Endothelial cell of umbilical vein (primary cell): Measurements from ENCODE around the gene CSK. TPM values are rescaled to one million over a fixed set of nuclear protein-coding genes. Genes with fewer than 3 reads are reported as not detected.

ENCODE experiments used
- BruUV-seq: library from RNA; stranded (reverse); fragments of 400-500 nt; replicated peaks from 2 replicates; lab custom pipeline; 2021; lab: Mats Ljungman, UMichigan
- CTCF ChIA-PET: fragments of 300-600, 350-600 bp; sonication (Branson Sonifier 250); formaldehyde crosslinking; loops from one replicate; lab custom pipeline; 2021; ENCODE audit warnings: antibody characterized with exemption, inconsistent platforms; lab: Charles Lee
- POLR2A ChIA-PET: fragments of 300-600, 350-600 bp; sonication (Branson Sonifier 250); formaldehyde crosslinking; loops from one replicate; lab custom pipeline; 2021; ENCODE audit warnings: antibody characterized with exemption, inconsistent platforms; lab: Charles Lee
- DNase-seq: peaks from one replicate; pipeline ENCODE4 v3.0.0-alpha.2; 2011; ENCODE audit warnings: low read depth, low spot score
- FAIRE-seq: peaks from 2 replicates; lab custom pipeline; 2011; peaks lifted over from hg19 to GRCh38; lab: Jason Lieb, UNC
- H2AFZ ChIP-seq: 2 replicates; pipeline ENCODE4 v1.6.0; 2012; ENCODE audit warnings: low read depth, low read length, control low read depth, inconsistent platforms
- H3K27ac ChIP-seq: 2 replicates; pipeline ENCODE4 v1.5.1; 2011; ENCODE audit warnings: low read depth, mild to moderate bottlenecking, control low read depth, low read length, moderate library complexity; ENCODE audit not compliant: insufficient read depth
- H3K27me3 ChIP-seq, 2 experiments: 2 replicates each; pipeline versions ENCODE4 v1.6.0 to v1.6.1; 2011; ENCODE audit warnings: low read length in 2 of 2, mixed read lengths in 1 of 2; ENCODE audit not compliant: control insufficient read depth in 2 of 2, insufficient read depth in 2 of 2
- H3K36me3 ChIP-seq, 2 experiments: 2 replicates in 1 of 2; 3 replicates in 1 of 2; pipeline ENCODE4 v1.5.1; 2011; ENCODE audit warnings: low read length in 2 of 2, mild to moderate bottlenecking in 1 of 2, moderate library complexity in 1 of 2; ENCODE audit not compliant: control insufficient read depth in 2 of 2, insufficient read depth in 2 of 2; ENCODE audit errors: extremely low read depth in 1 of 2
- H3K4me1 ChIP-seq: 3 replicates; pipeline ENCODE4 v1.5.1; 2011; ENCODE audit warnings: mild to moderate bottlenecking, low read length; ENCODE audit not compliant: control insufficient read depth, insufficient read depth; ENCODE audit errors: extremely low read depth
- H3K4me2 ChIP-seq: 2 replicates; pipeline ENCODE4 v1.6.1; 2011; ENCODE audit warnings: low read length, control low read depth, mixed read lengths; ENCODE audit not compliant: insufficient read depth
- H3K4me3 ChIP-seq, 3 experiments: fragments of 200-600 bp in 1 of 3; sonication (generic), shearing (Covaris generic) in 1 of 3; replicated peaks in 1 of 3; 2 replicates each; pipeline ENCODE4 v1.5.1; 2011 to 2016; ENCODE audit warnings: control low read depth in 3 of 3, low read length in 3 of 3, mild to moderate bottlenecking in 2 of 3, inconsistent platforms in 1 of 3, low read depth in 1 of 3, moderate library complexity in 1 of 3; ENCODE audit not compliant: insufficient read depth in 1 of 3
- H3K79me2 ChIP-seq: 2 replicates; pipeline ENCODE4 v1.6.0; 2012; ENCODE audit warnings: low read length, inconsistent platforms; ENCODE audit not compliant: control insufficient read depth, insufficient read depth
- H3K9ac ChIP-seq: replicated peaks from 2 replicates; pipeline ENCODE3; 2011; ENCODE audit warnings: low read length, control low read depth; ENCODE audit not compliant: insufficient read depth; ENCODE audit errors: extremely low read depth
- H3K9me1 ChIP-seq: replicated peaks from 3 replicates; pipeline ENCODE4 v1.6.0; 2011; ENCODE audit warnings: mild to moderate bottlenecking, low read length; ENCODE audit not compliant: control insufficient read depth, insufficient read depth; ENCODE audit errors: extremely low read depth
- H3K9me3 ChIP-seq: replicated peaks from 2 replicates; pipeline ENCODE4 v1.5.1; 2012; ENCODE audit warnings: low read length, inconsistent platforms; ENCODE audit not compliant: control insufficient read depth, insufficient read depth
- H4K20me1 ChIP-seq: replicated peaks from 2 replicates; pipeline ENCODE3; 2011; ENCODE audit warnings: mild to moderate bottlenecking, low read length; ENCODE audit not compliant: control insufficient read depth, insufficient read depth; ENCODE audit errors: extremely low read depth
- CTCF ChIP-seq, 2 donors: IDR thresholded peaks; 1 replicate in 1 of 2; 2 replicates in 1 of 2; pipeline ENCODE4 v1.5.1; 2011; ENCODE audit warnings: low read length in 2 of 2, mild to moderate bottlenecking in 2 of 2, moderate library complexity in 2 of 2, control low read depth in 1 of 2, inconsistent platforms in 1 of 2, low read depth in 1 of 2; ENCODE audit not compliant: insufficient read depth in 1 of 2; ENCODE audit errors: extremely low read depth in 1 of 2
- EZH2 ChIP-seq: IDR thresholded peaks from 2 replicates; pipeline ENCODE4 v1.6.1; 2012; ENCODE audit warnings: borderline replicate concordance, low read depth, mild to moderate bottlenecking, moderate library complexity, low read length, inconsistent platforms; ENCODE audit not compliant: severe bottlenecking
- FOS ChIP-seq: IDR thresholded peaks from 2 replicates; pipeline ENCODE4 v1.6.1; 2011; ENCODE audit warnings: mild to moderate bottlenecking, low read length, moderate library complexity, borderline replicate concordance; ENCODE audit not compliant: insufficient read depth
- GATA2 ChIP-seq: IDR thresholded peaks from 2 replicates; pipeline ENCODE4 v1.7.0; 2011; ENCODE audit warnings: low read depth, mild to moderate bottlenecking, moderate library complexity, mixed read lengths, low read length; ENCODE audit not compliant: insufficient read length, insufficient read depth
- JUN ChIP-seq: IDR thresholded peaks from 2 replicates; pipeline ENCODE4 v1.6.1; 2011; ENCODE audit warnings: borderline replicate concordance, low read depth; ENCODE audit not compliant: insufficient read length, insufficient read depth
- MAX ChIP-seq: IDR thresholded peaks from 2 replicates; pipeline ENCODE4 v1.6.1; 2011; ENCODE audit not compliant: insufficient read depth, insufficient read length
- MYC ChIP-seq: IDR thresholded peaks from one replicate; pipeline ENCODE4 v1.6.1; 2011; ENCODE audit warnings: mild to moderate bottlenecking, low read depth, low read length
- POLR2A ChIP-seq: IDR thresholded peaks from 2 replicates; pipeline ENCODE4 v1.6.1; 2012; ENCODE audit warnings: low read depth, mild to moderate bottlenecking, control low read depth, low read length
- POLR2AphosphoS5 ChIP-seq: IDR thresholded peaks from 2 replicates; pipeline ENCODE4 v1.6.1; 2012; ENCODE audit warnings: low read depth, mild to moderate bottlenecking, control low read depth, low read length, moderate library complexity; ENCODE audit not compliant: insufficient read depth
- dilution Hi-C: fragments of 300-500 bp; cut with MboI; formaldehyde crosslinking; loops from one replicate; pipeline ENCODE4 v1.15.0; 2019; ENCODE audit warnings: low sequenced_read_pairs; ENCODE audit not compliant: extremely low pct_ligation_motif_present
- intact Hi-C: fragments of 100-400 bp; cut with micrococcal nuclease; formaldehyde crosslinking; loops from one replicate; pipeline ENCODE4 v1.10.0; 2022
- polyA plus RNA-seq, 4 experiments: library from polyadenylated mRNA; depleted of rRNA in 3 of 4; stranded (reverse) in 3 of 4; unstranded in 1 of 4; fragments of >200 nt; gene quantifications; 2 replicates each; pipeline versions ENCODE4 v1.2.1 to v1.2.3, GENCODE V29; 2011 to 2012; ENCODE audit warnings: missing spikeins in 1 of 4
- total RNA-seq: library from RNA; stranded (reverse); gene quantifications from 2 replicates; pipeline ENCODE4 v1.2.3, GENCODE V29; 2021

CSK gene
- total and polyA plus RNA-seq, 2 donors (not counting 3 experiments of a cell fraction or from before 2014, with no cell fraction given), result 41.2 to 104 TPM

- no peak overlapping the region for H3K27ac ChIP-seq
- H3K9ac ChIP-seq, result no peak overlapping the region
- intact Hi-C loops, result no loop called here
- no peak overlapping the region for H2AFZ ChIP-seq
- no peaks in the 10 kb centered on the region for H3K27me3 ChIP-seq
- BruUV-seq, result no TSS peak
- no peak overlapping the region for H3K4me2 ChIP-seq
- no peaks in the 10 kb centered on the region for H3K79me2 ChIP-seq
- DNase-seq (no peak), FAIRE-seq (no peak)
- H3K9me3 ChIP-seq, result no peaks in the 10 kb centered on the region
- H3K4me3 ChIP-seq, result no peak overlapping the region
- ChIA-PET CTCF (no interaction called here), POLR2A (no interaction called here)
- no peaks in the 10 kb centered on the region for H4K20me1 ChIP-seq
- H3K4me1 ChIP-seq, result no peaks in the 10 kb centered on the region
- H3K36me3 ChIP-seq, result peaks cover 11 to 60% of the 10 kb centered on the region in 2 experiments
- dilution Hi-C loops, result no loop called here
- no peaks in the 10 kb centered on the region for H3K9me1 ChIP-seq
- TF ChIP-seq GATA2, result no peak
- TF ChIP-seq FOS, result no peak
- TF ChIP-seq MAX, result no peak
- TF ChIP-seq CTCF (IDR thresholded peaks at IDR 0.05; ENCODE audit: extremely low read depth in 1 of 2, insufficient read depth in 1 of 2, low read depth in 1 of 2, low read length in 2 of 2), result no peak
- no peak for TF ChIP-seq EZH2
- no peak for TF ChIP-seq MYC
- no peak for TF ChIP-seq JUN
- no peak for TF ChIP-seq POLR2A
- no peak for TF ChIP-seq POLR2AphosphoS5
Measured at GRCh38 chr15:74850393-74850792, 68.5 kb downstream of the CSK start.
